Dermis microvascular lymphatic vessel endothelial cell (primary cell): ENCODE measurements around the gene PFKFB3. TPM values are rescaled to one million over a fixed set of nuclear protein-coding genes. Genes with fewer than 3 reads are reported as not detected.
A peak's percentile ranks its signal among the peaks of the same experiment; 100 is the strongest.
"Not testable (repeated sequence)": the region's sequence is repeated elsewhere in the genome, so short reads cannot be mapped to it uniquely, and the experiment has no call there.

Experiments
- DNase-seq, 2 donors: peaks; one replicate each; pipeline versions ENCODE4 v3.0.0 to v3.0.0-alpha.2; 2010; ENCODE audit warnings: low read depth in 2 of 2
- total RNA-seq: library from RNA; depleted of rRNA; stranded (reverse); fragments of >200 nt; gene quantifications from 2 replicates; pipeline ENCODE4 v1.2.1, GENCODE V29; 2014

The PFKFB3 gene
- total RNA-seq, 1 donor from 2014 or later, result 24.5 TPM

DNA sequence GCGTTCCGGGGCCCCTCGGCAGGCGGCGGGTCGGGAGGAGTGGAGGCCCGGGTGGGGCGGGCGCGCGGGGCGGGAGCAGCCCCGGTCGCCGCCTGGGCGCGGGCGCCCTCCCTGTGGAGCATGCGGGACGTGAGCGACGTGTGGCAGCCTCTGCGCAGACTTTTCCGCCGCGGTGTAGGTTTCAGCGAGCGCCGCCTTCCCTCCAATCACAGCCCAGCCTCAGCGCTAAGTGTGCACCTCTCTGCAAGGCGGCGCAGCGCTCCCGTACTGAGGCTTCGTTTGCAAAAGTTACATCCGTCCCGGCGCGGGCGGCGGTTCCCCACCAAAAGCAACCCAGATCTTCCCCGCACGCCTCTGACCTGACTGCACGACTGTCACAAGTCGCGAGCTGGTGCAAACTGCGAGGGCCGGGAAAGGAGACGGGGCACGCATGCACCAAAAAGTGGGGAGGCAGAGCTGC, 1.2 kb upstream of the PFKFB3 start:
- DNase-seq, result peak in 1 of 2 donors; percentile 73

DNA sequence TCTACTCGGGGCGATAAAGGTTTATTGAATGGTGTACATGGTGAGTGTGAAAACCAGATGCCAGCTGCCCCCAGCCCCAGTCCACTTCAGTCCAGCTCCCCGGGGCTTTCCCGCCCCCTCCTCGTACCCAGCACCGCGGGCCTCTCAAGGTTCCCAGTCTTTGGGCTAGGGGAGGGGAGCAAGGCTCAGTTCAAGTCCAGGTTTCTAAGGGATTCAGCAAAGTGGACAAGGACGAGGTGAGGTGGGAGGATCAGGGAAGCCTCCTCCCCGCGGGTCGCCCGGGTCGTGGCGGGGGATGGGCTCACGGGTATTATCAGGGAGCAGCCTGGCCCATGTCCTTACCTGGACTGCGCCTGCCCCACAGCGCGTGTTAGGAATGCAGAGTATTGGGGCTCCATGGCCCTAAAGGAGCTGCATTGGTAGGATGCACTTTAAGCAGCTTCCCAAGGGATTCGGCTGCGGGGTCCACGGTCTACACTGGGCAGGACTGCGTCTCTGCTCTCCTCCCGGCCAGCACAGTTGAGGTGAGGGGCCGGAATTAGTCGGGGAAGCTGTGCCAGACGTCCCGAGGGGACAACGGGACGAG, 541 bp upstream of the PFKFB3 start:
- DNase-seq, result no peak

DNA sequence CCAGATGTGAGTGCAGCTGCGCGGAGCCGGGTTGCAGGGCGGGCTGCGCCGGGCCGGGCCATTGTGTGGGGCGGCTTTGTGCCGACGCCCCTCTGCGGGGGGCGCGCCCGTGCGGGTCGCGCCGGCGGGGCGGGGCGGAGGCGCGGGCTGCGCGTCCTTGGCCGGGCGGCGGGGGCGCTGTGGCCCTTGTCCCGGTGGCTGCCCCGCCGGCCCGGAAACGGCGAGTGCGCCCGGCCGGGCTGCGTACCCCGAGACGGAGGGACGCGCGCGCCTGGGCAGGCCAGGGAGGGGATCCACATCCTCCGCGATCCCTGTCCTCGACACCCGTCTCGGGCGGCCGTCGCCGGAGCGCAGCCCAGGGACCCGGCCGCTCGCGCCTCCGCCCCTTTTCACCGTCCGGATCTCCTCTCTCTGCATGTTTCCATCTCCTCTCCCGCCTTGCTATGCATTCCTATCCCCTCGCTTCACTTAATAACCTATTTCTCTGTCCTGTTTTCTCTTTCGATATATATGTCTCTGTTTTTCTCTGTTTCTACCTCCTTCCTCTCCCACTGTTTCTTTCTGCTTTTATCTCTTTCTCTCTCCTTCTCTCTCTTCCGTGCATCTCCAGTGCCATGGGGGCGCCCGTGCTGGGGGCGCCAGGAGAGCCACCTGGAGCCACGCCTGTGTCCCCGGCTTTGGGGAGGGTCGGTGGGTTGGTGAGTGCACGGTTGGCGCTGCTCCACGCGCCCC, 765 bp downstream of the PFKFB3 start:
- DNase-seq, result peak in 1 of 2 donors; percentile 62

DNA sequence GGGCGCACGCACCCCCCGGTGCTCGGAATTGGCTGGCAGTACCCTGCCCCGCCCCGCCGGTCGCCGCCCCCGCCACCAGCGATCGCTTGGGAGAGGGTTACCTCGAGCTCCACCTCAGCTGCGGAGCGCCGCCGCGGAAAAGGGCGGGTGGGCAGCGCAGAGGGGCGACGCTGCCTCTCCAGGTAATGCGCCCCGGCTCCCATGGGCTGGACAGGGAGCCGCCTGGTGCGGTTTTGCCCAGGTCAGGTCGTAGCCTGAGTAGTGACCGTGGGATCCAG, 1.3 kb downstream of the PFKFB3 start:
- DNase-seq, result peak in 1 of 2 donors; percentile 45

DNA sequence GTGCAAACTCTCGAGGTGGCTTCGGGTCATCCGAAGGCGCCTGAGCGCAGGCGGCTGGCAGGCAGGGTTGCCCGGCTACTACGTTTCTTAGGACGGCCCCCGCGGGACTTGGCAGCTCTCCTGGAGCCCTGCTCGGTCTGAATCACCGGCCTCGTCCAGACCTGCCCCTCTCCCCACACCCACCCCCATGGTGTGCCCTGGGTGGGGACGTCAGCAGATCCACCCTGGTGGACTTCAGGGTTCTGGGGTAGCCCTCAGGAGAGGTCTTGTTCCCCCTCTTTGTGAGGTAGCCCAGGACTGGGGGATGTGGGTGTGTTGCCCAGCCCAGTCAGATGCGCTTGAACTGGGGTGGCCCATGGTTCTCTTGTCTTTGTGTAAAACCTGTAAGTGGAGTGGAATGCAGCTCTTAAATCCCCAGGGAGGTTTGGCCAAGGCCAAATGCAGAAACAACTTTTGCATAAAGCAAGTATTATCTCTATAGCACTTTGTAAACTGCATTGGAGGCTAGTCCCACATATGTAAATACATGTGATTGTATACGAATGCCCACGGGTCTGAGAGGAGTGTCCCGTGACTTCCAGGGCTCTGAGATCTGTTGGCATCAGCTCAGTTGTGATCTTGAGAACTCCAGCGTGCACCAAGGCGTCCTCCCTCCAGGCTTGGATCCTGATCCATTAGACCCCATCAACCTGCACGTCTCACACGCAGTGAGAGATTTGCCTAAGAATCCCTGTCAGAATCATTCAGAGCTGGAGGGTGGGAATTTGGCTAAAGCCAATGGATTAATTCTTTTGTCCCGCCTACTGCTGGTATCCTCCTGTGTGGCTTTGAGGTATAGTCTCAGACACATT, 1.8 kb downstream of the PFKFB3 start:
- peak in 1 of 2 donors; percentile 72 for DNase-seq

DNA sequence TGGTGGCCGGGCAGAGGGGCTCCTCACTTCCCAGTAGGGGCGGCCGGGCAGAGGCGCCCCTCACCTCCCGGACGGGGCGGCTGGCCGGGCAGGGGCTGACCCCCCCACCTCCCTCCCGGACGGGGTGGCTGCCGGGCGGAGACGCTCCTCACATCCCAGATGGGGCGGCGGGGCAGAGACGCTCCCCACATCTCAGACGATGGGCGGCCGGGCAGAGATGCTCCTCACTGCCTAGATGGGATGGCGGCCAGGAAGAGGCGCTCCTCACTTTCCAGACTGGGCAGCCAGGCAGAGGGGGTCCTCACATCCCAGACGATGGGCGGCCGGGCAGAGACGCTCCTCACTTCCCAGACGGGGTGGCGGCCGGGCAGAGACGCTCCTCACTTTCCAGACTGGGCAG, 3.8 kb downstream of the PFKFB3 start:
- DNase-seq, result not testable (repeated sequence)

DNA sequence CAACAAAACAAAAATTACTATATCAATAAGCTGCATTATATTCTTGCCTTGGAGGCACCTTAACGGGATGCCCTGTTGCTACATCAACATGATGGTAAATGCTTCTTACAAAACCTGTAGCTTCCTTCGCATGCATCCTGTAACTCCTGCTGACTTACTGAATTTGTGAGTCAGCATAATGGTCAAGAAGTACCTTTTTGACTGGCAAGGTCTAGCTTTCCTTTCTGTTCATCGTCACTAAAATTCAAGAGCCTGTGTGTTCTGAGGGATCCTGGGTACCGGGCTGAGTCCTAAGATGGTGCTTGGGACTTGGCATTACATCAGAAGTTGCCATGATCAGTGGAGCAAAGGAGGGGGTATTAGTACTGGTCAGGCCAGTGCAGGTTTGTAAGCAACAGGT, 4.9 kb downstream of the PFKFB3 start:
- DNase-seq, result no peak

DNA sequence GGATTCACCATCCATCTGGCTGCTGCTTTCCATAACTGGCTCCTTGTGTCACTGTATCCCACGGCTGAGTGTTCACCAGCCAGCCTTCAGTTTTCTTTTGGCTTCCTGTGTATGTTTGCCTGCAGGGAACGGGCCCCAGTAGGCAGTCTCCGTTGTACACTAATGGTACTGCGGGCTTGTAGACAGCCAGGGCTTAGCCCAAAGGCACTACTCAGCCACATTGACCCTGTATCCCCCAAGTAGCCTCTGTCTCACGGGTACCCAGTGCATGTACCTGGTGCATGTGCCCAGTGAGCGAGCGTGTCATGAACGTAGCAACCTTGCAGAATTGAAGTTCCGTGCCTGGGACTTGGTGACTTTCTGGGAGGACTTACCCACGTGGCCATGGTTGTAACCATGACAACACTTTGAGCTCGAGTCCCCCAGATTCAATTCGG, 6.1 kb downstream of the PFKFB3 start:
- no peak for DNase-seq

DNA sequence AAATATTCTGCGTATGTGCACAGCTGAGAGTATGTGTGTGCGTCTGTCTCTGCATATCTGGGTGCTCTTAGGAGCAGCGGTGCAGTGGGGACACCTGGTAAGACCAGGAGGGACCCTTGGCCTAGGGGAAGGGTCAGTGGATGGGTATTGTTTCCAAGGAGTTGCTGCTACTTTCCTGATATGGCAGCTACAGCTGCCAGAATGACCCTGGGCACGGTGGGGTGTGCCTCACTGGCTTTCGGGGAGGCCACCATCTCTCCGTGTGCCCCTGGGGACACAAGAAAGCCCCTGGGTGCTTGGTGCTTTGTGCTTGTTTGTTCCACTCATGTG, 8.6 kb downstream of the PFKFB3 start:
- no peak for DNase-seq

DNA sequence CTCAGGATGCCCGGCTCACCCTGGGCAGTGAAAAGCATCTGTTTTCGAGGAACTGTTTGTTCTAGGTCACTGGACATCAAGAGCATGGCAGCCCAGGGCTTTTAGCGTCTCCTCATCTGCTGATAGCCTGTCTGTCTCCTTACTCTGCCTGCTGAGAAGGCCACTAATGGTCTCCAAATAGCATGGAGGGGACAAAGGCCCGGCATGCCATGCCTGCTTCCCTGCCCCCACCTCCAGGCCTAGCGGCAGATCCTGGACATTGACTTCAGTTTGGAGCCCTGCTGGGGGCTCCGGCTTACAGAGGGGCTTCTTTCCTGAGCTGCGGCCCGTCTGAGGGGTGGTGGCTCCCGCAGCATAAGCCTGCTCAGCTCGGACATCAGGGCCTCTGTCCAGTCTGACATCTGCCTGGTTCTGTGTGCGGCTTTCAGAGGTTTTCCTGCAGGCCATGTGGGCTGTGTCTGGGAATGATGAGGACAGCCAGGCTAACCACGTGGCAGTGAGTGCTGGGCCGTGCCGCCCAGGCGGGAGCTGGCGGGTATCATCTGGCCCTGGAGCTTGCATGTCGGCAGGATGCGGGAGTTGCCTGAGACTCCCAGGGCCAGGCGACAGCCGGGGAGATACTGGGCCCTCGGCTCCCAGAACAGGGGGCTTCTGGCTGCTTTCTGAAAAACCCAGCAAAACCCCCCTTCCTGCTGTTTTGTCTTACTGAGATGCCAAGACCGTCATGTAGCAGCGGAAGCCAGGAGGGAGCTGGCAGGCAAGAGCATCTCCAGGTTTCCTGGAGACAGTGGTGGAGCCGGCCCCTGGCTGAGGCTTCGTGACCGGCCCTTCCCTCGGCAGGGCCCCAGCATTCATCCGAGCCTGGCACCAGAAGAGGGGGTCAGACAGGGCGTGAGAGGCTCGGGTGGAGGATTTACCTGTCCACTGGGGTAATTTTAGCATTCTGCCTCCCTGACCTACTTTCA, 9.2 kb downstream of the PFKFB3 start:
- DNase-seq, result no peak

DNA sequence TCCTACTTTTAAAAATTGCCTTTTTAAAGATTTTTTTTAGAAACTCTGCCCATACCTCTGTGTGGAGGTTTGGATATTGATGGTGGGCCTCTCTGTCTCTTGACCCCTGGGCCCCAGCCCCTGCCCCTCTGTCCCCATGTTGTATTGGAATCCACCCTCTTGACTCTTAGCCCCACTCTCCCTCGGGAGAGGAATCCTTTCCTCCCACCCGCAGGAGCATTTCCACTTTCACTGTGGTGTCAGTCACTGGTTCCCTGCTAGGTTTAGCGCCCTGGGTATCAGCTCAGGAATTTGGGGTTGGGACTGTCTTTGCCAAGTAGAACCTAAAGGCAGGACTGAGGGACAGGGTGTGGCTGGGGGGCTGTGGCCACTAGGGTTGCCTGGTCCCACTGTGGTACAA, 10.1 kb downstream of the PFKFB3 start:
- no peak for DNase-seq

DNA sequence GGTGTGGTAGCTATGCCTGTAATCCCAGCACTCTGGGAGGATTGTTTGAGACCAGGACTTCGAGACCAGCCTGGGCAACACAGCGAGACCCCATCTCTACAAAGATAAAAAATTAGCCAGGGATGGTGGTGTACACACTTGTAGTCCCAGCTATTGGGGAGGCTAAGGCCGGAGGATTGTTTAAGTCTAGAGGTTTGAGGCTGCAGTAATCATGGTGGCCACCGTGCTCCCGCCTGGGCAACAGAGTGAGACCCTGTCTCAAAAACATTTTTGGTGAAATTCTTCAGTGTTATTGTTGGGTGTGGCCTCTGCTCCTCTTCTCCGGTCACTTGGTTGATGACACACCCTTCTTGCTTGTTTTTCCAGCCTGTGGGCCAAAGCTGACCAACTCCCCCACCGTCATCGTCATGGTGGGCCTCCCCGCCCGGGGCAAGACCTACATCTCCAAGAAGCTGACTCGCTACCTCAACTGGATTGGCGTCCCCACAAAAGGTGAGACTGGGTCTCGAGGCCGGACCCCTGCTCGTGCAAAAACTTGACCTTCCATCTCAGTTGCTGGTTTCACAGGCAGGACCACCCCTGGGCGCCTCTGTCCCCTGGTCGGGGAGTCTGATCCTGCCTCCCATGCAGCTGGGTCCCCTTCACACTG, 10.6 kb downstream of the PFKFB3 start:
- no peak for DNase-seq

DNA sequence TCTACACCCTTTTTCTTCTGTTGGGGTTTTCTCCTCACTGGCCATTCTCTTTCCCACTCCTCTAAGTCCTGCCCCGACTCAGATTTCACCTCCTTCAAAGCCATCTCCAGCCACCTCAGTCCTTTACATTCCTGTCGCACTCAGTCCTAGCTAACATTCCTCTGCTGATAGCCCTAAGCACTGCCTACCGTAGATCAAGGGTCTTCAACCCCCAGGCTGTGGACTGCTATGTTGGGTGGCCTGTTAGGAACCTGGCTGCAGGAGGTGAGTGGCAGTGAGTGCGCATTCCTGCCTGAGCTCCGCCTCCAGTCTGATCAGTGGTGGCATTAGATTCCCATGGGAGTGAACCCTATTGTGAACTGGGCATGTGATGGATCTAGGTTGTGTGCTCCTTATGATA, 11.2 kb downstream of the PFKFB3 start:
- no peak for DNase-seq

DNA sequence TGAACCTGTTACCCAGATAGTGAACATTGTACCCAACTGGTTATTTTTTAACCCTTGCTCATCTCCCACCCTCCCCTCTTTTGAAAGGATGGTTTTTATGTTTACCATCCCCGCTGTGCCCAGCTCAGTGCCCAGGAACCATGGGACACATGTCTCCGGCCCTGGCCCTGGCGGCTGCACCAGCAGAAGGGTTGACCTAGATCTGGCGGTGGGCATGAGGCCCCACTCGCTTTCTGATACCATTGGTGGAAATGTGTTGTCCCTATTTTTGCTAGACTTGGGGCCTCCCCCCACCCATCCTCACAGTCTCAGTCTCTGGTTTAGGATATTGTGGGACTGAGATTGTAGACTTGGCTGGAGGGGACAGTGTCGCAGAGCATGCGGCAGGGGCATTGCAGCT, 11.9 kb downstream of the PFKFB3 start:
- DNase-seq, result no peak

DNA sequence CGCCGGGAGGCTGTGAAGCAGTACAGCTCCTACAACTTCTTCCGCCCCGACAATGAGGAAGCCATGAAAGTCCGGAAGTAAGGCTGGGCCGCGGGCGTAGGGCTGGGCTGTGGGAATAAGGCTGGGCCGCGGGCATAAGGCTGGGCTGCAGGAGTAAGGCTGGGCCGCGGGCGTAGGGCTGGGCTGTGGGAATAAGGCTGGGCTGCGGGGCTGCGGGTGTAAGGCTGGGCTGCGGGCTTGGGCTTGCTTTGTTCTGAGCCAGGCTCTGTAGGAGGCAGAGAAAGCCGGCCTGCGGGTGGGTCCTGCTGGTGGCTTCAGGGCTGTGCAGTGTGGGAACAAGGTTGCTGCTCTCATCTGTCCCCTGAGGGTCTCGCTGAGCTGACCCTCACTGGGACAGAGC, 12.5 kb downstream of the PFKFB3 start:
- no peak for DNase-seq

DNA sequence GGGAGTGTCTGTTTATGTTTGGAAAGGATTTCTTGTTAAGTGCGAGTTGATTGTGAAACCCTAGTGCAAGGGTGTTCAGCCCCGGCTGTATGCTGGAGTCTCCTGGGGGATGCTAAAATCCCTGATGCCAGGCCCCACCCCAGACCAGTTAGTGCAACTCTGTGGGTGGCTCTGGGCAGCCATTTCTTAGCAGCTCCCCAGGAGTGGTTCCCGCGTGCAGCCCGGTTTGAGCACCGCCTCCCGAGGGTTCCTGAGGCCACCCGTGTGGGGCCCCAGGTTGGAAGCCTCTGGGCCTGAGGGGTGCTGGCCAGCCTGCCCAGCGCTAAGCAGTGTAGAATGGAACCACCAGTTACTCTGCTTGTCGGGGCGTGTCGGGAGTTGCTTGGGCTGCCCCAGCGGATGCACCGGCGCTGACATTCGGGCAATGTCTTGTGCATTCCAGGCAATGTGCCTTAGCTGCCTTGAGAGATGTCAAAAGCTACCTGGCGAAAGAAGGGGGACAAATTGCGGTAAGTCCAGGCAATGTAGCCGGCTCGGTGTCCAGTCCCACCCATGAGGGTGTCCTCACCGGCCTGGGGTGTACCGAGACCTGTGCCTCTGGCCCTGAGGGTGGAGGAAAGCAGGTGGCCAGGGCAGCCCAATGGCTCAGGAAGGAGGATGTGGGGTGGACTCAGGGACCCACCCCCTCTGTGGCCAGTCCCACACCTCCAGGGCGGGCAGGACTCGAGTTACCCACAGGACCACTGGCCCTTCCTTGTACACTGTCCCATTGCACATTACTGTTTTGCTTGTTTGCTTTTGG, 13.2 kb downstream of the PFKFB3 start:
- DNase-seq, result no peak

DNA sequence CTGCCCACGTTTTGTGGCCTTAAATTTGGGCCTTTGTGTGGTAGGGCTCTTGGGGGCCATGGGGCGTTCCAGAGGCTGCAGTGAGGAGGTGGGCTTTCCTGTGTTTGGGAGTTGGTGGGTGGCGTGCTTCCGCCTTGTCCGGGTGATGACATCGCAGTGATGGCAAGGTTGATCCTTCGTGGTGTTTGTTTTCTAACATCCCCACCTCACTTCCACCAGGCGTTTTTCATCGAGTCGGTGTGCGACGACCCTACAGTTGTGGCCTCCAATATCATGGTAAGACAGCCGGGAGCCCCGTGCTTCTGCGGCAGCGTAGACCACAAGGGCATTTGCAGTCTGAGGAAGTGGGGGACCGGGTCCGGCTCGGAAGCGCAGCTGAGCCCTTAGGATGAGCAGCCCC, 14.2 kb downstream of the PFKFB3 start:
- no peak for DNase-seq

DNA sequence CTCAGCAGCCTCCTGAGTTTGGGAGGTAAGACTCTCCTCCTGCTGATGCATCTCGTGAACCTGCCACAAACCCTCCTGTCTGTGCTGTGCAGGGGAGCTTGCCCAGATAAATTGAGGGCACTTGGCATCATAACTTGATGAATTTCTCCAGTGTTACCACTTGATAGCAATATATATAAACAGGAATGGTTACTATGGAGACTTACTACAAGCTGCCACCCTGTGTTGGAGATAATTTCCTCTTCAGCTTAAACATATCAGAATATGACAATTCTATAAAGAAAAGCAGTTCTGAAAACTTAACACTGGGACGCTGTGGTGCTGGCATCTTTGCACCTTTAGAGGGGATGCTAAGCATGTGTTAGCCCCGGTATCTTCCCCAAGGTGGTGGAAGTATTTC, 14.9 kb downstream of the PFKFB3 start:
- DNase-seq, result peak in 1 of 2 donors; percentile 40

DNA sequence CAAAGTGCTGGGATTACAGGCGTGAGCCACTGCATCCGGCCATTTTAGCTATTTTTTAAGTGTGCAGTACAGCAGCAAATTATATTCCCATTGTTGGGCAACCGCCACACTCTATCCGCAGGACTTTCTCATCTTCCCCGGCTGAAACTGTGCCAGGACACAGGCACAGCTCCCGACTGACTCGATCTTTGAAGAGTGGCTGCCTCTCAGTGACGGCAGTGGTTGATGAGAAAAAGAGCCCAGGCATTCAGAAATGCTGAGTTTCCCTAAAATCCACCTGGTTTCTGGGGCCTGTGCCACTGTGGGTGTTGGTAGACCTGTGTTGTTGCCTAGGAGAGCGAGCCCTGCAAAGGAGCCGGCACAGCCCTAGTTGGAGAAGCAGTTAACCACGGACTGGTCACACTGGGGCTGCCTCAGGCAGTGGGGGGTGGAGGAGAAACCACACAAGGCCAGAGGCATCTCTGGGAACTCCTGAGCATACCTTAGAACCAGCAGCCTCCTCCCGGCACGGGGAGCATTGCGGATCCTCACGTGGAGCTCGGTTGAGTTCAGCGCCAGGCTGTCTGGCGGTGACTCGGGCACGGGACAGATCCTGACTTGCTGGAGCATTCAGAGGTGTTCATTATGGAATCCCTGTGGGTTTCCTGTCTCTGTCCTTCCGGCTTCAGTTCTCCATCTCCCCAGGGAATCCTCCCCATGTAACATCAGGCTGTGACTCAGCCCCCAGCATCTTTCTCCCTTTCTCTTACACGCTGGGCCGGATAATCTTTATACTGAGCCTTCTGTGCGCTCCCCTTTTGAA, 16.2 kb downstream of the PFKFB3 start:
- no peak for DNase-seq

DNA sequence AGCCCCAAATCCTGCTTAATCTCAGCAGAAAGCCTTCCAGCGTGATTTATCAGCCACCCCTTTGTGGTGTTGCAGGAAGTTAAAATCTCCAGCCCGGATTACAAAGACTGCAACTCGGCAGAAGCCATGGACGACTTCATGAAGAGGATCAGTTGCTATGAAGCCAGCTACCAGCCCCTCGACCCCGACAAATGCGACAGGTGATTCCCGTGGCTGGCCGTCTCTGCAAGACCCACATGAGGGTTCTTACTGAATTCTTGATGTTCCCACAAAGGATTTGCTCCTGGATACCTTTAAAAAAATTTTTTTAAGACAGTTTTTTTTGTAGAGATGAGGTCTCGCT, 16.7 kb downstream of the PFKFB3 start:
- DNase-seq, result no peak
